ENCODE measurements around the gene SETMAR.

The SETMAR gene

DNA sequence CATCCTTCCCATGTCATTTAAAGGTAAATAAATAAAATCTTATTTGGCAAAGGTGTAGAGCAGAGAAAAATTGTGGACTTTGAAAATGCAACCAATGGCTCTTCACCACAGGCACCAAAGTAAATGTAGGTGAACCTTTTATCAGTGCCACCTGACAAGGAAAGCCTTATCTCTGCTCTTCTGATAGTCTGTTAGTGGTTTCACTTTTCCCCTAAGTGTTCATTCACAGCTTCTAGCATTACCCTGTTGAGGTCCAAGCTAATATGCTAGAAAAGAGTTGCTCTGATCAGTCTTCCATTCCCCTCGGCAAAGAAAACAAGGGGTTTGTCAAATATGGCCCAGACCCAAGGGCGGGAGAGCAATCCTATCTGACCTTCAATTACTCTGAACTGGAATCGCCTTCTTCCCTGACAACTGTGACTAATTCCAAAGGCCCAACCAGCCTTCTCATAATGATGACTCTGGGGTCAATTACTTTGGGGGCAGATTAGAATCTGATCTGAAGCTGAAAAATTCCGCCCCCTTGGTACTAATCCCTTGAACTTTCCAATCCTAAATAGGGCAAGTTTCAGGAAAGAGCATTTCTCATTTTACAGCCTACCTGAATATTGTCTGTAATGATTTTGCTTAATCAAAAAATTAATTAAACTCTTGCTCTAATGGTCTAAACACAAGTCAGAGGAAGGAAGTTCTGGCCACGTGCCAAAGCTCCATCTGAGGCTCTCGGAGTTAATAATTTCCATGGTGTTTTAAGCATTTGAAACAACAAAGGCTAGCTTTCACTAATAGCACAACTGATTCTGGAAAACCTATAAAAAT, 52.4 kb downstream of the SETMAR start:
- DNase-seq, result peak in 1 of 3 experiments; percentile 33

DNA sequence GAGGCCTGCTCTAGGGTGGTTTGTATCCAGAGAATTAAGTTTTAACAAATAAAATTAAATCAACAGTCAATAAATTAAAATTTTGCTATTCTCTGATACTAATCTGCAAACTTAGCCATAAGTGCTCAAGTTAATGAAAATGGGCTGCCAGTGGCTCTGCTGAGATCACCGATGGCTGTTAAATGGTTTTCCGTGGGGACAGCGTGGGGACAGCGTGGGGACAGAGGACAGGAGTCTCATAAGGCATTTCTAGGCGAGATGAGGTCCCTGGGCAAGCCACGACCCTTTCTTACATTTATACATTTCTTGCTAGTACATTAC, 53.0 kb downstream of the SETMAR start:
- DNase-seq, result no peak

DNA sequence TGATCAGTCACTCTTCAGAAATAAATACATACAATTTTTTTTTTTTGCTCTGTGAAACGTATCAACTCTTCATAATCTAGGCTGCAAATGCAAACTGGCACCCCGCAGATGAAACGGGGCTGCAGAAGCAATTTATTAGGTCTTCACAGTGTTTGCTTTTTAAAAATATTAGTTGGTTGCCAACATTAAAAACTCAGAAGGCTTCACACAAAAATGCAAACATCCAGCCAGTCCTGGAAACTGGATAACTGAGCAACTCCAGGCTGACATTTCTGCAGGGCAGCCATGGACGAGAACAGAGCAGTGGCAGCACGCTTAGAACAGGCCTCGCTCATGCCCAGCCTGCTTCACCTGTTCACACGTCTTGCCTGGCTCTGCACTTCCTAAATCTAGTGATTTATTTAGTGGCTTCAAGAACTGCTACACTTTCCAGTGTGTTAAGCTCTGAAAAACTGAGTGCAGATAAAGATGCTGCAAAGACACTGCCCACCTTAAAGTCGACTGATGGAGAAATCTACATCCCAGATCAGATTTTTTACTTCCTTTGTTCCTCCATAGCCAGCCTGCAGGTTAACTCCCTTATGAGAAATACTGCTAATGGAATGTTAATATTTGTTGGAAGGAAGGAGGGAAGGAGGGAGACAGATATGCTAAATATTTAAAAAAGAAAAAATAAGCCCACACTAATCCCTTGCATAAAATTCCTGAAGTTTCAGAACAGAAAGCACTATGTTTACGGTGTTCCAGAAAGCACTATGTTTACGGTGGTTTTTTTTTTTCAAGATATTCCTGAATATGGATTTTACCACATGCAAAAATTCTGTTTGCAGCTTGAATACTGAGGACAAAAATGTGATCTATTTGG, 53.6 kb downstream of the SETMAR start:
- no peak for DNase-seq

DNA sequence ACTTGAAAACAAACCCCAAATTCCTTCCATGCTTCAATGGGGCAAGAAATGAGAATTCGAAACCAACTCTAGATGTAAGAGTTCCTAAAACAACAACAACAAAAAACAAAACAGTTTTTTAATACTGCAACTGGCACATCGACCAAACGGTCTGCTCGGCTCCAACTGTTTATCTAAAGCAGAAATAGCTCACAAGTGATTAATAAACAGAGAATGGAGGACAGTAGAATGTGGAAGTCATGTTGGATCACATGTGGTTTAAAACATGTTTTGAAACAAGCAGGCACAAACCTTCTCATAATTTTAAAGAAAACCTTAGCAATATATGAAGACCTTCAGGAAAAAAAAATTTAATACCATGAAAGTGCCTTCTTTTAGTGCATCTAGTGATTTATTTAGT, 55.1 kb downstream of the SETMAR start:
- no peak for DNase-seq

DNA sequence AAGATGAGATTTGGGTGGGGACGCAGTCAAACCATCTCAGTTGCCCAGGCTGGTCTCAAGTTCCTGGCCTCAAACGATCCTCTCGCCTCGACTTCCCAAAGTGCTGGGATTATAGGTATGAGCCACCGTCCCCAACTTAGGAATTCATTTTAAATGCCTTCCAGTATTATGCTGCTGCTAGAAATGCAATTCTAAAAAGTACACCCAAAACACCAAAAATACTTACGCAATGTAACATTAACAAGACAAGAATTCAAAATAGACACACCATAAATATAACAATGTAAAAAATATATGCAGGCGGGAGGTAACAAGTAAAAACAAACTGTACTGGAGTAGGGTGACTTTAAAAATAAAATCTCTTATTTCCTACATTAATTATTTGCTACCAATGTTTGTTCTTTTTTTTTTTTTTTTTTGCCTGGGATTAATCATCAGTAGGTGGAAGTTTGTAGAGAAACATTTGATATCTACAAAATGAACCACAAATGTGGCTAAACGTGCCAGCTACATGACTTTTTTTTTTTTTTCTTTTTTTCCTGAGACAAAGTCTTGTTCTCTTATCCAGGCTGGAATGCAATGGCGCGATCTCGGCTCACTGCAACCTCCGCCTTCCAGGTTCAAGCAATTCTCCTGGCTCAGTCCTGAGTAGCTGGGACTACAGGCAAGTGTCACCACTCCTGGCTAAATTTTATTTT, 56.8 kb downstream of the SETMAR start:
- DNase-seq, result no peak

DNA sequence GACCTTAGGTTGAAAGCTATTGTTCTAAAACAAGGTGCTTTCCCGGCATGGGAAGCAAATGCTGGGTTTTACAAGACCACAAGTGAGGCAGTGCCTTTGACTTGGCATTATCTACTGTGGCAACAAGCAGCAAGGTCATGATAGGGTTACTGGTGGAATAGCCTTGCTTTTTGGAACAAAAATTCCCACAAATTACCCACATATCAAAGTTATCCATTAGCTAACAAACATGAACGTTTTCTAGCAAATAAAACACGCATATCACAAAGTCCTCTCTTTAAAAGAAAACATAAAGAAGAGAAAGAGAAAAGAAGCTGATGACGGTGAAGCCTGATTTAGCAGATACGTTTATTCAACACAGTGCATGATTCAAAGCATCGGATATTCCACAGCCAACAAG, 57.6 kb downstream of the SETMAR start:
- DNase-seq, result no peak

DNA sequence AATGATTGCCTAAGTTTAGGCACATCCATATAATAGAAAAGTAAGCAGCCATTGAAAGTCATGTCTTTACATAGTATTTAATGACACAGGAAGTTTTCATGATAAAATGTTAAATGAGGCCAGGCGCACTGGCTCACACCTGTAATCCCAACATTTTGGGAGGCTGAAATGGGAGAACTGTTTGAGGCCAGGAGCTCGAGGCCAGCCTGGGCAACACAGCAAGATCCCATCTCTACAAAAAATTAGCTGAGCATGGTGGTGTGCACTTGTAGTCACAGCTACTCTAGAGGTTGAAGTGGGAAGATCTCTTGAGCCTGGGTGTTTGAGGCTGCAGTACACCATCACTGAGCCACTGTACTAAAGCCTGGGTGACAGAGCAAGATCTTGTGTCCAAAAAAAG, 59.4 kb downstream of the SETMAR start:
- DNase-seq, result no peak
